AG08395 (cell line): ENCODE data around the gene SLC39A10.

Experiments used
- DNase-seq: peaks from one replicate; pipeline ENCODE4 v3.0.0; 2012; ENCODE audit warnings: mixed read lengths, low spot score

SLC39A10 gene

DNA sequence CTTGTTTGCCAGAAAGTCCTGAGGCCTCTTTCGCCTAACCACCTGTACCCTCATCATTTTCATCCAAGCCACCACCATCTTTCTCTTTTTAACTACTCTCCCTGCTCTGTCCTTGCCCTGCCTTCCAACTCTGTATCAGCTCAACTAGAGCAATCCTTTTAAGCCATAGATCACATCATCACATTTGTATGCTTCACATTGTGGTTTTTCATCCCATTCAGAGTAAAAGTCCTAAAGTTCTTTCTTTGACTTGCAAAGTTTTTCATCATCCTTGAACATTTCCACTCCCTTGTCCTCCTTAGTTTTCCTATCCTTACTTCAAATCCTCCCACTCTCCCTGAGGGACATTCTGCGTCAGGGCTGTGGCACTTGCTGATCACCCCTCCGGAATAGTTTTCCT lies 73.9 kb downstream of the SLC39A10 start:
- no peak for DNase-seq

DNA sequence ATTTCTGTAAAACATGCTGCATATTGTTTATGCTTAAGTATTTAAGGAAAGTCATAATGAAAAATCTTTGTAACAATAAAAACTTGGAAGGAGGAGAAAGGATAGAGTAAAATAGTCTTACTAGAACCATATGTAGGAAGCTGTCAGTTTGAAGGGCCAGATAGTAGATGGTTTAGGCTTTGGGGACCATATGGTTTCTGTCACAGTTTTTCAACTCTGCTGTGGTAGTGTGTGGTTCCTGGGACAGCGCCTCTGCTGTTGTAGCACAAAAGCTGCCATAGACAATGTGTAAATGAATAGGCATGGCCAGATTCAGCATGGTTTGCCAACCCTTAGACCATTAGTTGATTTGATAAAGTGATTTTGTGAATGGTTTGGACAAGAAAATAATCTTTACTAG lies 75.5 kb downstream of the SLC39A10 start:
- no peak for DNase-seq

DNA sequence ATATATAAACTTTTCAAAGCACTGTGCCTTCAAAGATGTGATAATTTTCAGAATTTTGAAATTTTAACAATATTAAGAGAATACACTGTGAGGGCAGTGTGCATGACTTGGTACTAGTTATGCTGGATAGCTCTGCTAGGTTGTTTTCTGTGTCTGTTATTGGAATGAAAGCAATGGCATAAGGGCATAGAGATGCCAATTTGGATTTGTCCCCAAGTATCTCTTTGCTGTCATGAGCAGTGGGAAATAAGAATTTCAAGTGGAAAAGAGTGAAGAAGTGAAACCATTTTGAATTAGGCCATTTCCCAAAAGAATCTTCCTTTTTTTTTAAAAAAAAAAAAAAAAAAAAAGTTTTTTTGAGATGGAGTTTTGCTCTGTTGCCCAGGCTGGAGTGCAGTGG lies 76.8 kb downstream of the SLC39A10 start:
- DNase-seq: no peak

DNA sequence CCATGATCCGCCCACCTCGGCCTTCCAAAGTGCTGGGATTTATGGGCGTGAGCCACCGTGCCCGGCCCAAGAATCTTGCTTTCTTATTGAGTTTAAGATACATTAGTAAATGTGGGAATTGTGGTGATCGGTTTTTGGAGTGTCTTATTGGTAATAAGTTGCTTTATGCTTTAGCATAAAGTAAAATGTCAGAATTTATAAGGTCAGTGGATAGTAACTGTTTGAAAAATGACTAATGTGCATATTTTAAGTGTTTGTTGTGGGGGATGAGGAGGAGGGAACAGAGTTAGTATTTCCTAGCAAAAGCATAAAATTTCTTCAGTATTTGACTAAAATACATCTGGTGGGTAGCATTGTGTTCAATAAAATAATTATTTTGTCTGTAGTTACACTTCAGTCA lies 77.4 kb downstream of the SLC39A10 start:
- no peak for DNase-seq

DNA sequence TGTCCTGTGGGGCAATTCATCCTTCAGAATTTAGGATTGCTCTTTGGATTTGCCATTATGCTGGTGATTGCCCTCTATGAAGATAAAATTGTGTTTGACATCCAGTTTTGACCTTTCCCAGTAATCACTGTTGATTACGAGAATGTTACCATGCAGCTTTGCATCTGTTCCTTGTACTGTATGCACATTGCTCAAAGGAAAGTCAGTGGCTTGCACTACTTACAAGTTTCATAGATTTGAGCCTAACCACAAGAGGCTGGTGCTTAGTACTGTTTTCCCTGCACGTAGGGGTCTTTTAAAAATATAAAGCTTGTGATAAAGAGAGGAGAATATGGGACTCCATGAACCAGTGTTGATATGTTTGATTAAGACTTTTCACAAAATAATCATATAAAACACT lies 77.9 kb downstream of the SLC39A10 start:
- DNase-seq: no peak

DNA sequence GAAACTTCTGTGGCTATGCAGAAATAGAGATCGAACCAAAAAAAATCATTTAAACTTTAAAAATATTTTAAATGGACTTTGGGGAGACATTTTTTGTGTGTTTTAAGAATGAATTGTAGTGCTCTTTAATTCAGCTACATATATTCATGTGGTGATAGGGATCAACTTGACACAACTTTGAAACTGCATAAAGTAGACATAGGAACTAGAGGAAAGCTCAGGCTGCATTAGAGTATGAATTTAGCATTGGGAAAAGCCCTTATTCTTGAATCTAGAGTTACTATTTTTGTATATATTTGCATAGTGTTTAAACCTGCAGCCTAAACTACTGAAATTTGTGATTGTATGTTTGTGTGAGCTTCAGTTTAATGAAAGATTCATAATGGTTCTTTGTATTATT lies 78.3 kb downstream of the SLC39A10 start:
- DNase-seq: no peak

DNA sequence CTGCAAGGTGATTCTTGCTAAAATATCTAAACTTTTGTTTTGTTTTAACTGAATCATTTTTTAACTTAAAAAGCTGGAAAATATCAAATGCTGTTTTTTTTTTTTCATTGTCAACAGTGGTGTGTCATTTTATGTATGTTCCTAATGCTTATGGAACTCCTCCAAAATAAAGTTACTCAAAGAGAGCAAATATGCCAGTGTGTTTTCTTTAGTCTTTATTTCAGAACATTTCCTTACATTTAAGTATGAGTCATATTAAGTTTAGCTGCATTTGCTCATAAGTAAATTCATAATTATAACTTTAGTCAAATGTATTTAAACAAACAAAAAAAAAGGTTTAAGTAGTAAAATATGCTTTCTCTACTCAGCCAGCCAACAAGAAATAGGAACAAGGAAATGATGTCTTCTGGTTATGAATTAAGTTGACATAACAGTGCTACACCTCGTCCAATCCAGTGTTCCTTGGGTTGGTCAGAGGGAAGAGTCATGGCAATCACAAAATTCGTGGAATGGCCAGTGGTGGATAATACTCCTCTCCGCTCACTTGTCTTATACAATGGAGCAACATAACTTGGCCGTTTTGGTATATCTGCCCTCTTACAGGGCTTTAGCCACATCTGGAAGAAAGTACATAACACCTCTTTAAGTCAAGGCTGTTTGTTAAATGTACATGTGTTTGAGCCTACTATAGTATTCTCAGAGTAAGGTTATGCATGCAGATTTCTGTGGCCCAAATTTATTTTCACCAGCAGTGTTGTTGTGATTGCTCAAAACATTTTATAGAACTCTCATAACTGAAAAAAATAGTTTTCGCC lies 80.7 kb downstream of the SLC39A10 start:
- no peak for DNase-seq

DNA sequence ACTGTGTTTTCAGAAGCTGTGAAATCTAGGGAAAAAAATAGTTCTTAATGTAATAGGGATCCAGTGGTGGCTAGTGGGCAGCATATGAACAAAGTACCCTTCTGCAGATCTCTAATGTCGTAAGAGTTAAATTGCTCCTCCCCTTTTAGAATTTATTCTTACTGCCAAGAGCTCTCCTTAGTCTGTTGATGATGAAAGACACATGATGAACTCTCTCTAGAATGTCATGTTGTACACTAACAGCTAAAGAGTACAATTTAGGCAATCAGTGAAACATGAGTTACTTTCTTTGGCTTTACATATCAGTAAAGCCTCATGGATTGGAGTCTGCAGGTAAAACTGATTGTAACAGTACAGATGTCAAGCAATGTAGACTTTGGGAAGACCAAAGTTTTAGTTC lies 84.2 kb downstream of the SLC39A10 start:
- no peak for DNase-seq

DNA sequence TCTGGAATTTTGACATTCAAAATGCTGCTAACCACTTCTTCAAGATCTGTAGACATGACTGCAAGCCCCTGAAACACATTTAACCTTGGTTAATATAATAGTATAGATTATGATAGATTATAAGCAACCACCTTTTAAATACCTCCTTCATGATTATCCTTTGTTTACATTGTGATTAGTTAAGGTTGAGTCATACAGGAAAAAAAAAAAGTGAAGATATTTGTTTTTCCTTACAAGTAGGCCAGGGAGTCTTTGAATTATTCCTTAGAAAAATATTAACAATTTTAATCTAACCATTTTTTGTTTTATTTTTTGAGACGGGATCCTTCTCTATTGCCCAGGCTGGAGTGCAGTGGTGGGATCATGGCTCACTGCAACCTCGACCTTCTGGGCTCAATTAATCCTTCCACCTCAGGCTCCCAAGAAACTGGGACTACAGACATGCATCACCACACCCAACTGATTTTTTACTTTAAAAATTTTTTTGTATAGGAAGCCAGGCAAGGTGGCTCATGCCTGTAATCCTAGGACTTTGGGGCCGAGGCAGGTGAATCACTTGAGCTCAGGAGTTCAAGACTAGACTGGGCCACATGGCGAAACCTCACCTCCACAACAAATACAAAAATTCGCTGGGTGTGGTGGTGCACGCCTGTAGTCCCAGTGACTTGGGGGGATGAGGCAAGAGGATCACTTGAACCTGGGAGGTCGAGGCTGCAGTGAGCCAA lies 99.4 kb downstream of the SLC39A10 start:
- DNase-seq: no peak

DNA sequence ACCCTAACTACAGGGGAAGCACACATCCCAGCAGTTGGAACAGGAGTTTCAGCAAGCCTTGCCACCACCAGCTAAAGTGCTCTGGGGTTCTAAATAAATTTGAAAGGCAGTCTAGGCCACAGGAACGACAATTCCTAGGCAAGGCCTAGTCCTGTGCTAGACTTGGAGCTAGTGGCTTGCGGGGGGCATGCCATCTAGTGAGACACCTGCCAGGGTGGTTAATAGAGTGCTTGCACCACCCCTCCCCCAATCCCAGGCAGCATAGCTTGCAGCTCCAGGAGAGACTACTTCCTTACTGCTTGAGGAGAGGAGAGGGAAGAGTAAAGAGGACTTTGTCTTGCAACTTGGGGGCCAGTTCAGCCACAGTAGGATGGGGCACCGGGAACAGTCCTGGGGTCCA lies 101.8 kb downstream of the SLC39A10 start:
- no peak for DNase-seq

DNA sequence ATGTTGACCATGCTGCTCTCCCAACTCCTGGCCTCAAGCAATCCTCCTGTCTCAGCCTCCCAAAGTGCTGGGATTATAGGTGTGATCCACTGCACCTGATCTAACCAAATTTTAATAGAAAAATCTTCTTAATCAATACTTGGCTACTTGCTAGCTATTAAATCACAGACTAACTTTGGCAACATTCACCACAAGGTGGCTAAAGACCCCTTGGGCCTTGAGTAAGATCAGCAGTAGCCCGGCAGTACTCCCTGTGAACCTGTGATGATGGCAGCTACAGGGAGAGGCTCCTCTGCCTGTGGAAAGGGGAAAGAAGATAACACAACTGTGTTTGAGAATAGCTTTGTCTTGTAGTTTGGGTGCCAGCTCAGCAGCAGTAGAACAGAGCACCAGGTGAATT lies 102.9 kb downstream of the SLC39A10 start:
- no peak for DNase-seq

DNA sequence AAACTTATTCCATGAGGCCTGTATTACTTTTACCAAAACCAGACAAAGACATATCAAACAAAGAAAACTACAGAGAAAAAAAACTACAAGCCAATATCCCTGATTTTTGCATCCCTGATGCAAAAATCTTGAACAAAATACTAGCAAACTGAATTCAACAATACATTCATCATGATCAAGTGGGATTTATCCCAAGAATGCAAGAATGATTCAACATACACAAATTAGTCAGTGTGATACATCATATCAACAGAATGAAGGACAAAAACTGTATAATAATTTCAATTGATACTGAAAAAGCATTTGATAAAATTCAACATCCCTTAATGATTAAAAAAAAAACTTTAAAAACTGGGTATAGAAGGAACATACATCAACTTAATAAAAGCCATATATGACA lies 106.8 kb downstream of the SLC39A10 start:
- no peak for DNase-seq

DNA sequence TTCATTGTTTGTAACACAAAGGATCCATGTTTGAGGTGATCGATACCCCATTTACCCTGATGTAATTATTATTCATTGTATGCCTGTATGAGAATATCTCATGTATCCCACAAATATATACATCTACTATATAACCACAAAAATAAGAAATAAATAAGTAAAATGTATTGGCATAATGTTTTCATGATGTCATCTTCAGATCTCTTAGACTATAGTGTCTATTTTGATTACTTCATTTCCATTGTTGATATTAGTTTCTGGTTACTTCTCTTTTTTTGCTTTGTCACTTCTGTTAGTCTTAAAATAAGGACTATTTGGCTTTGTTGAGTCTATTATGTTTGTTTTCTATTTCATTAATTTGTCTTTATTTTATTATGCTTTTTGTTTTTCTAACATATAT lies 109.7 kb downstream of the SLC39A10 start:
- no peak for DNase-seq

DNA sequence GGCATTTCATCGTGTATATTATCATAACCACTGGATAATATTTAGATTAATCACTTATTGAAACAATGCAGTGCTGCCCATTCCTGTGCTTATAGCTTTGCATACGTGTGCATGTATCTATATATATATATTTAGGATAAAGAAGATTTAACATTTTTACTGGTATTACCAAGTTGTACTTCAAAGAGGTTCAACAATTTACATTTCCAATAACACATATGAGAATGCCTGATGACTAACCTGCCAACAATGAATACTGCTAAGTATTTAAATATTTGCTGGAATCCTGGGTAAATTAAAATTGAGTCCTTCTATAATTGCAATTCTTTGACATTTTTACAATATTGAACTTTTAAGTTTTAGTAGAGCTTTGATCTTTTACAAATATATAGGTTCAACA lies 111.4 kb downstream of the SLC39A10 start:
- no peak for DNase-seq

DNA sequence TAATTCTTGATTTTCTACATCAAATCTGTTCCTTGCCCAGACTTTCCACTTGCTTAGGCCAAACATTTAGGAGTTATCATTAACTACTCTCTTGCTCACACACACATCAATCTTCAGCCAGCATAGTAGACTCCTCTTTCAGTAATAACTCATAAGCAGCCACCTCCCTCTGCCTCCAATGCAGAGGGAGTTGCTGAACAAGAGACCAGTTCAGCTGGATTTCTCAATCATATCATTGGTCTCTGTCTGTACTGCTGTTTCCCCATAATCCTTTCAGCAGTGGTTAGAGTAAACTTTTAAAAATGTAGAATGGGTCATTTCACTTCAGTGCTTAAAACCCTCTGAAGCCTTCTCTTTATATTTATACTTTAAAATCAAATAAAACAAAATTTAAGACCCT lies 112.9 kb downstream of the SLC39A10 start:
- no peak for DNase-seq

DNA sequence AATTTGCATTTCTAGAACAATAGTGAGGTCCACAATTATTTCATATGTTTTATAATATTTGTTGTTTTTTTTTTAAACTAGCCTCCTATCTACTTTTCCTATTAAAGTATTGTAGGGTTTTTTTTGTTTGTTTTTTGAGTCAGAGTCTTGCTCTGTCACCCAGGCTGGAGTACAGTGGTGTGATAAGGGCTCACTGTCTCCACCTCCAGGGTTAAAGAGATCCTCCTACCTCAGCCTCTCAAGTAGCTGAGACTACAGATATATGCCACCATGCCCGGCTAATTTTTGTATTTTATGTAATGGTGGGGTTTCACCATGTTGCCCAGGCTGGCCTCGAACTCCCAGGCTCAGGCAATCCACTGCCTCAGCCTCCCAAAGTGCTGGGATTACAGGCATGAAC lies 122.5 kb downstream of the SLC39A10 start:
- DNase-seq: no peak

DNA sequence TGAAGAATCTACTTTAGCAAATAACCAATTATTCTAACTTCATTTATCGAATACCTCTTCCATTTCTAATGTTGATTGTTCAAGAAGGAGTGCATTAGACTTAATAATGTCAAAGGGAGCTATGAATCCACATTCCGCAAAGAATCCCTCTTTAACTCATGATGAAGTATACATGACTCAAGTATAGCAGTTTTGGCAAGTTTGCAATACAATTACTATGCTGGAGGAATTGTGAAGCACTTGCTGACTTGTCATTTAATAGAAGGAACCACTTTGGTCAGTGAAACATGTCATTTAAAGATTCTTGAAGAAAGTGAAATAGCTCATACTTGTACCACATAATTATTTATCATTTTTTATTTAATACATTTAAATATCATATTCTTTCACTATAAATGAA lies 125.1 kb downstream of the SLC39A10 start:
- DNase-seq: no peak
